Tongue (tissue), 2 donors: ENCODE measurements around the gene POPDC2. TPM values are rescaled to one million over a fixed set of nuclear protein-coding genes. Genes with fewer than 3 reads are reported as not detected.
"Not testable (repeated sequence)": the region's sequence is repeated elsewhere in the genome, so short reads cannot be mapped to it uniquely, and the experiment has no call there.

Experiments
- DNase-seq: peaks from one replicate; pipeline ENCODE4 v3.0.0-alpha.2; 2015
- total RNA-seq: library from RNA; depleted of rRNA; stranded (reverse); fragments of >200 nt; gene quantifications from one replicate; pipeline ENCODE4 v1.2.3, GENCODE V29; 2014

Gene POPDC2, protein sequence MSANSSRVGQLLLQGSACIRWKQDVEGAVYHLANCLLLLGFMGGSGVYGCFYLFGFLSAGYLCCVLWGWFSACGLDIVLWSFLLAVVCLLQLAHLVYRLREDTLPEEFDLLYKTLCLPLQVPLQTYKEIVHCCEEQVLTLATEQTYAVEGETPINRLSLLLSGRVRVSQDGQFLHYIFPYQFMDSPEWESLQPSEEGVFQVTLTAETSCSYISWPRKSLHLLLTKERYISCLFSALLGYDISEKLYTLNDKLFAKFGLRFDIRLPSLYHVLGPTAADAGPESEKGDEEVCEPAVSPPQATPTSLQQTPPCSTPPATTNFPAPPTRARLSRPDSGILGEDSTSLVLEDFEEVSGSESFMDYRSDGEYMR
- total RNA-seq, result 38.7 TPM

DNA sequence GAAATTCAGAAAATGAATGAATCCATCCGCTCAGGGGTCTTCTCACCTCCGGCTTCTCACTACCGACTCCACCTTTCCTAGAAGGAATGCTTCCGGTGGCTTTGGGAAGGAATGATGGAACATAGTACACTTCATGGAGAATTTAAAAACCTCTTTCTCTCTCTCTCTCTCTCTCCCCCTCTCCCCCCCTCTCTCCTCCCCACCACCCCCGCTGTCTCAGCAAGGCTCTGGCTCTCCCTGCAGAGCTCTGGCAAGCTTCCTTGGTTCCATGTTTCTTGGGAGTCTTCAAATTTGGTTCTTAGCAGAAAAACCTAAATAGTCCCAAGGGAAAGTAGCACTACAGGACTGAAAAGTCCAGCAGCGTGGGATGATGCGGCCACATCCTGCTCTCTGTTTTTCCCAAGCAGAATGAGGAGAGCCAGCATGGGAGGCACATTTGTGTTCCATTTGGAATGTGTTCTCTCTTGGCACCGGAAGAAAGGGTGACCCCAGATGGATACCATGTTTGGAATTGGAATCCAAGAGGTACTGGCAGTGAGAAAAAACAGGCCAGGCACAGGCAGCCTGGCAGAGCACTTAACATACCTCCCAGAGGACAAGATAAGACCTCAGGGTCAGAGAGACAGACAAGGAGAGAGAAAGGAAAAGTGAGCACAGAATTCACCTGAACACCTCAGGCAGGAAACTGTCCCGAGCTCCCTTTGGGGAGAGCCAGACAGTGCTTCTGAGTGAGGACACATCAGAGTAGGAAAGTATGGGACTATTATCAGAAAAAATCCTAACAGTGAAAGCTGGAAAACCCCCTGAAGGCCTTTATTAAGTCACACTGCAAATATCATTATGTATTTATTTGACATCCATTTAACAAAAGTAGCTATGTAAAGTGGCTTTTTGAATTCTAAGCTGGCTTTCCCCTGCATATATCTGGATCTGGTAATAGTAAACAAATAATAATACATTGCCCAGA, at the start of gene POPDC2:
TSS of gene POPDC2 (minus strand) at position 116 of the 967 bp plus-strand sequence. CDS start 166 bp downstream, outside the sequence.
- DNase-seq, result peak; percentile 51

DNA sequence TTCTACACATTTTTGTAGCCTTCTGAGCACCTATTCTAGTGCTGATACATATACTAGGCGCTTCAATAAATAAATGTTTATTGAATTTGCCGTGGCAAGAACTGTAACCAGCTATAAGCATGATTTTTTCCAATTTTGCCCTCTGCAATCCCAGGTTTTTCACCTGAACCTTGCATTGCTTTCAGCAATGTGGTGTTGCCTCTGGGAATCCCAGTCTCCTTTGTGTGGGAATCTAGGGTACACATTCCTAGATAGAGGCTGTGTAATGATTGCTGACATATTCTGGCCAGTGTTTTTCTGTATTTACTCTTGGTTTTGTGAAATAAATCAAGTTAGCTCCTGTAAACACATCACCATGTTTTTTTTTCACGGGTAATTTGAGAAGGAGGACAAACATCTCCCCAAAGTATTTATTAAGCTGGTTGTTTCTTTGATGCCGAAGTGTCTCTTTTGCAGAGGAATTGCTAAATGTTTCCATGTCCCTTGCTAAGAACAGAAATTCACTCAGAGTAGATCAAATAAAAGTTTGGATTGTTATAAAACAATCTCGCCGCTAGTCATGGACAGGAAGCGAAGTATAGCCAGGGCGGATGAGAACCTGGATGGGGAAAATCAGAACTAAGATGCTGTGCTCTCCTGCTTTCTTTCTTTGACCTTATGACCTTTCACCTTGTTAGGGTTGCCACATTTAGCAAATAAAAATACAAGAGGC, 43.6 kb upstream of the POPDC2 start:
- peak; percentile 3 for DNase-seq

DNA sequence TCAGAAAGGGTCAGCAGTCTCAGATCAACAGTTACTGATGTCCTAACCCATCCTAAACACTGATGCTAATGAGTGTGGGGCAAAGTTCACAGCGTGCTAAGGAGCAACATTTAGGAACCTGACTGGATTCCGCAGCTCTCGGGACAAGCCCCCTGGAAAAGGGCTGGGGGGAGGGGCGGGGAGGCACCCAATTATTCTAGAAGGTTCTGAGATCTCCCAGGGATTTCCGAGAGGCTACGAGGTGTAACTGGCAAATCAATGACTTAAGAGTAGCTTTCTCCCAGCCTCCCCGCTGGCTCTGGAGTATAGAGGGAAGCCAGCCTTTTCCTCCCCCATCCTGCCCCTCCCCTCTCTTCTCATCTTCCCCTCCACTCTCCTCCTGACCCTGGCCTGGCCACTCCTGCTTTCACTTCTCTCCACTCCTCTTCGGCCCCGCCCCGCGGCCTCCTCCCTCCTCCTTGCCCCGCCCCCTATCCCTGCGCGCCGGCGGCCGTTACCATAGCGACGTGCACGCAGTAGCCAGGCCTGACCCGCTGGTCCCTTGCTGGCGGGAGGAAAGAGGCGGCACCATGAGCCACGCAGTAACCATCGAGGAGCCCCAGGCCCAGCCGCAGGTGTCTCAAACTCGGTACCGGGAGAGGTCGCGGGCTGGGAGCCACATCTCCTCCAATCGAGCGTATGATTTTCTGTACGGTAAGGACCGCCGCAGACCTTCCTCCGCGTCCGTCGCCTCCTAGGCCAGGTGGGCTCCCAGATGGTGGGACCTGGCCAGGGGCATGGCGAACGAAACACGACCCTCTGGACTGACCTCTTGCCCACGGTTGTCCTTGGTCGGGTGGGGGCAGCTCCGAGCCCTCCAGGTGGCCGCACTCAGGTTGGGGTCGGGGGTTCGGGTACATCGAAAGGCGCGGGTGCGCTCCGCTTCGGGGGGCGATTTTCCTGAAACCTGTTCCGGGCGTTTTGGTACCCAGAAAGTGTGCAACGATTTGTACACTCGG, 42.4 kb upstream of the POPDC2 start, which contains the start of gene CFAP91:
TSS of gene CFAP91 (plus strand) at position 493 of the 998 bp plus-strand sequence. CDS start at position 570, 77 bp downstream.
- DNase-seq, result peak; percentile 95

DNA sequence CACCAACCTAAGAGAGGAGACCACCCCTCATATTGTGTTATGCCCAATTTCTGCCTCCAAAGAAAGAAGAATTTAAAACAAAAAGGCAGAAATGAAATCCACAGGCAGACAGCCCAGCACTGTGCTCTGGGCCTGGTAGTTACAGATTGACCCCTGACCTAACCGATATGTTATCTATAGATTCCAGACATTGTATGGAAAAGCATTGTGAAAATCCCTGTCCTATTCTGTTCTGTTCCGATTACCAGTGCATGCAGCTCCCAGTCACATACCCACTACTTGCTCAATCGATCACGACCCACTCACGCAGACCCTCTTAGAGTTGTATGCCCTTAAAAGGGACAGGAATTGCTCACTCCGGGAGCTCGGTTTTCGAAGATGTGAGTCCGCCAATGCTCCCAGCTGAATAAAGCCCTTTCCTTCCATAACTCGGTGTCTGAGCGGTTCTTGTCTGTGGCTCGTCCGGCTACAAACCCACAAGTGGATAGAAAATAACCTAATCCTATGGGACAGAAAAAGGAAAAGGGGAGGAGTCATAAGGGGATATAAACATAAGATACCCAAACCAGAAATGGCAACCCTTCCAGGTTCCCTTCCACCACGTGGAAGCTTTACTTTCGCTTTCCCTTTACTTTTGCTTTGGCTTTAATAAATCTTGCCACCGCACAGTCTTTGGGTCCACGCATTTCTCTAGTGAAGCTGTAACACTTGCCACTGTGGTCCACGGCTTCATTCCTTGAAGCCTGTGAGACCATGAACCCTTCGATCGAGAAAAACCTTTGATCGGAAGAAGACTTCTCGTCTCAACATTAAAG, 40.7 kb upstream of the POPDC2 start:
- DNase-seq, result no peak

DNA sequence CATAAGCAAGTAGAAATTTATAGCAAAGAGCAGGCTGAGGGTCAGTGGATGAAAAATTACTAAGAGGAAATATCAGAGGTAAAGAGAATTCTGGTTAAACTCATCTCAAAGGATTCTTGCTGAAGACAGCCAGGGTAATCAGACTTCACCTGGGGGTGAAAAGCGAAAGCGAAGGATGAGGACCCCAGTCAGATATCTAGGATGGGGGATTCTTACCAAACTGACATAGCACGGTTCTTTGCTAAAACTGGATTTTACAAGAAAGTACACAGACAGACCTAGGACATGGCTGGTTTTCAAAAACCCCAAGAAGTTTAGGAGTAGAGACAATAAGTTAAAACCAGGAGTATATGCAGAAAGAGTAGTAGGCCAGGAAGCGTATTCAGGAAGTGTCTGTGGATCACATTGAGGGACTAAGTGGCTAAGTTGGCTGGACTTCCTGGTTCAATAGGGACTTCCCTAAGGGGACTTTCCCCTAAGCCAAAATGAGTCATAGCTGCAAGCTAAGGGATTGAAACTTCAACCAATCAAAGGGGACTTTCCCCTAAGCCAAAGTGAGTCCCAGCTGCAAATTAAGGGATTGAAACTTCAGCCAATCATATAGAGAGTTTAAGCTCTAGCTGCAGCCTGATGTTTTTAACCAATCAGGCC, 40.0 kb upstream of the POPDC2 start:
- DNase-seq, result no peak

DNA sequence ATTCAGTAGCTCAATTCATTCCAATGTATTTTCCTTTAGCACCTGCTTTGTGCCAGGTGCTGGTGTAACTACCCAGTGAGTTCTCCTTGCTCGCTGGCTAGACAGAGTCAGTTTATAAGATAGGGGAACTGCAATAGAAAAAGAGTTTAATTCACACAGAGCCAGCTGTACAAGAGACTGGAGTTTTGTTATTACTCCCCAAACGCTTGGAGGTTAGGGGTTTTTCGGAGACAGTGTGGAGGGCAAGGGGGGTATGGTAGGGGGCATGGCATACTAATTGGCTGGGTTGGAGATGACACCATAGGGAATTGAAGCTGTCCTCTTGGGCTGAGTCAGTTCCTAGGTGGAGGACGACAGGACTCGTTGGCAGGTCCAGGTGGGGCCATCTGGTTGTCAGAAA, 37.0 kb upstream of the POPDC2 start:
- no peak for DNase-seq

DNA sequence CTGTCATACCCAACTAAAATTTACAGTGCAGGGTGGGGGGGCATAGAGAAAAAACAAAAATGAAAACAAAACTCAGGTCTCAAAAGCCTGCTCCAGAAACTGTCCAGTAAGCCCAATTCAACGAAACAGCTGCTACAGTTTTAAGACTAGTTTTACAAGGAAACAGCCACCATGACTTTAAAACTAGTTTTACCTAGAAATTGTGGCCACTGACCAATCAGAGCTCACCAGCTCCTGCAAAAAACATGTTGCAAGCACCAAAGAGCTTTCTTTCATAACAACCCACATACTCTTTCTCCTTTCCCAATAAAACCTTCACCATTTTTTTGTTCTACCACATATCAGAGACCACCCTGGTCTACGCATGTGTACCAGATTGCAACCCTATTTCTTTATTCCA, 35.1 kb upstream of the POPDC2 start:
- no peak for DNase-seq

DNA sequence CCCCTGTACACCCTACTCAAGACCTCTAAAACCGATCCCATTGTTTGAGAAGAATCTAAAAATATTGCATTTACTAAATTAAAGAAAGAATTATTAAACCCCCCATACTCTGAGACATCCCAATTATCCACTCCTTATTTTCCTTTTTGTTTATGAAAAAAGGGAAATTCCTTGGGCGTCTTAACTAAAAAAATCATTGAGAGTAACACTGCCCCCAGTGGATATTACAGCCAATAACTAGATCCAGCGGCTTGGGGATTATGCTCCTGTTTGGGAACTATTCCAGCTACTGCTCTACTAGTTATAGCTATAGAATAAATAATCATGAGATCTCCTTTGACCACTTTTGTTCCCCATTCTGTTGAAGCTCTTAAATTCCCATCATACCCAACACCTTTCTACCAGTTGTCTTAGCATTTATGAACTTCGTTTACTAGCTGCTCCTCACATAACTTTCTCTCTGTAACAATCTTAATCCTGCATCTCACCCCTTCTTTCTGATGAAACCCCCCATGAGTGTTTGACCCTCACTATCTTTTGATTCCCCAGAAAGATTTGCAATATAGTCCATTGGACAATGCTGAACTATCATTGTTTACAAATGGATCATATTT, 29.8 kb upstream of the POPDC2 start:
- no peak for DNase-seq

DNA sequence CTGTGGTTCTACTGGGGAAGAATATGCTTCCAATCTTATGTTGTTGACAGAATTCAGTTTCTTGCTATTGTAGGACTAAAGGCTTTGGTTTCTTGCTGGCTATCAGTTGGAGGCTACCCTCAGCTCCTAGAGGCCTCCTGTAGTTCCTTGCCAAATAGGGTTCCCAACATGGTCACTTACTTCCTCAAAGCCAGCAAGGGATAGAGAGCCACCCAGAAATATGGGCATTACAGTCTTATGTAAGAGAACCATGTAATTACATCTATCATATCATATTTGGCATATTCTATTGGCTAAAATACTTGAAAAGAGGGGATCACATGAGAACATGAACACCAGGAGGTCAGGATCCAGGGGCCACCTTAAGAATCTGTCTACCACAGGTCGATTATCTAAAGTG, 23.0 kb upstream of the POPDC2 start:
- DNase-seq, result no peak

DNA sequence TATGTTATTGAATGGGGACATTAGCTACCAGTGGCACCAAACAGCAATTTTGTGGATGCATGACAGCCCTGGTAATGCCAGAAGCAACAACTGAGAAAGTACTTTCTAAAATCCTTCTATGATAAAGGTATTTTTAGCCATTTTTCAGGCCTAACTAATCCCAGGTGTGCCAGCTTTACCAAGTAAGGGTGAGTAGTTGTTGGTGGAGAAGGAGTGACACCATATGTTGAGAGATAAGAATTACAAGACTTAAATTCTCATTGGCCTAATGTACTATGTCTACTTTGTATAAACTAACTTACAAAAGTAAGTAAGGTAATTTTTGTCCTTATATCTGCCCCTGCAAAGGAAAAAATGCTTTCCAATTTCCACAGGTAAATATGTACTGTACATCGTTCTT, 20.9 kb upstream of the POPDC2 start:
- DNase-seq, result peak; percentile 46

DNA sequence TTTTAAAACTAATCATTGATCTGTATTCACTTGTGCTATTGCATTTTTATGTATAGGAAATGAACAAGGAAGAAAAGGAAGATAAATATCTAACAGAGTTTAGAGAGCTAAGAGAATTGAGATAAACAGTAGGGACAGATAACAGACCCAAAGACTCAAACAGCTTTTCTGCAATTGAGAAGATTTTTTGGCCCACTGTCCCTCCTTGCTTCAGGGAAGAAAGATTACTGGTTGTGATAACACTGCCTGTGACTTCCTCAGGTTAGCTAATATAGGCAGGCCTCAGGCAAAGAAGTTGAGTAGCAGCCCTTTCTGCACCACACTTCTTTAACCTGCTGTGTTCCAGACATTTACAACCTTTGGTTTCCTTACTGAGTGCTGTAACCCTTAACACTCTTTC, 19.5 kb upstream of the POPDC2 start:
- DNase-seq, result no peak

DNA sequence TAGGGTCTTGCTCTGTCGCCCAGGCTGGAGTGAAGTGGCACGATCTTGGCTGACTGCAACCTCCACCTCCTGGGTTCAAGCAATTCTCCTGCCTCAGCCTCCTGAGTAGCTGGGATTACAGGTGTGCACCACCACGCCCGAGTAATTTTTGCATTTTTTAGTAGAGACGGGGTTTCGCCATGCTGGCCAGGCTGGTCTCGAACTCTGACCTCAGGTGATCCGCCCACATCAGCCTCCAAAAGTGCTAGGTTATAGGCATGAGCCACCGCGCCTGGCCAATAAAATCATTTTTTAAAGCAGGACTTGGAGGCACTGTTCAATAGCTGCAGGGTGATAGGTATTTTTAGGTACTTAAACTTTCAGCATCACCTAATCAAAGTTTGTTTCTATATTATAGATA, 17.8 kb upstream of the POPDC2 start:
- not testable (repeated sequence) for DNase-seq

DNA sequence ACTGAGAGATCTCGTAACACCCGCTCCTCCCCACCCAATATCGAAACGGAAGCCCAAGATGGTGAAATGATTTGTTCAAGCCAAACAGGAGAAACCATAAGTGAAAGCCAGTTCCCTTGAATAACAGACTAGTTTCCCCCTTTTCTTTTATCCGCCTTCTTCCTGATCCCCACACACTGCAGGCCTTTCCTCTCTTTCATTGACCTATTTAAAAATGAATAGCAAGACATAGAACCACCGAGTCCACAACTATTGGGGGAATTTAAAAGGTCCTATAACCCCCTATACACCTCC, 17.2 kb upstream of the POPDC2 start:
- no peak for DNase-seq

DNA sequence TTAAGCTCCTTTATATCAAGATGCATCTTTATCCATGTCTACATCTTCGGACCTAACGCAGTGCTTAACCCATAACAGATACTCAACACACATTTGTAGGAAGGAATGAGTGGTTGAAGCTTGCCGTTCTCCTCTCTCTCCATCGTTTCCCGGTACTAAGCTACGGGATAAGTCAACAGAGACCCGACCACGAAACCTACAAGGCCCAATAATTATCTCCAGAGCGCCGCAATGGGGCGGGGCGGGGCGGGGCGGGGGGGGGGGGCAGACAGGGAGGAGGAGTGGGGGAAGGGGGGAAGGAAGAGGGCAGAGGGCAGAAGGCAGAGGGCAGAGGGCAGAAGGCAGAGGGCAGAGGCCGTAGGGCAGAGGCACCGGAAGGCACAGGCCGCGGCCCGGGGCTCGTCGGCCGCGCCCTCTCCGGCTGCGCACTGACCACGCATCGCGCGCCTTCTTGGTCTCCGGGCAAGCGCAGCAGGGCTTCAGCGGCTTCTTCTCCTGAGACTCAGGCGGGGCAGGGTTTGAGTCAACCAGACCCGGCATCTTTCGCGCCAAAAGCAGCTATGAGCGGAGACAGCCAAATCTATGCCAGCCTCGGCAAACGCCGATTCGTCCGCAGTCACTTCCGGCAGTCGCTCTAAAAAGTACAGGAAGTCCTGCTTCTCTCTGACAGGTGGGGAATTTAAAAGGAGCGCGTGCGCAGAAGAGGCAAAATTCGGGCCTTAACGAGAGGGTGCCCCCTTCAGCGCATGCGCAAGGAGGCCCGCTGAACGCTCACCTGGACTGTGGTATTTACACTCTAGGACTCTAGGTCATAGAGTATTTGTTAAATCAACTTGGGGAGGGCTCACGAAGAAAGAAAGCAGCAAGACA, 16.6 kb upstream of the POPDC2 start, which contains the start of gene COX17:
TSS of gene COX17 (minus strand) at position 636 of the 870 bp plus-strand sequence. CDS start at position 540, 96 bp downstream.
- DNase-seq, result peak; percentile 99

DNA sequence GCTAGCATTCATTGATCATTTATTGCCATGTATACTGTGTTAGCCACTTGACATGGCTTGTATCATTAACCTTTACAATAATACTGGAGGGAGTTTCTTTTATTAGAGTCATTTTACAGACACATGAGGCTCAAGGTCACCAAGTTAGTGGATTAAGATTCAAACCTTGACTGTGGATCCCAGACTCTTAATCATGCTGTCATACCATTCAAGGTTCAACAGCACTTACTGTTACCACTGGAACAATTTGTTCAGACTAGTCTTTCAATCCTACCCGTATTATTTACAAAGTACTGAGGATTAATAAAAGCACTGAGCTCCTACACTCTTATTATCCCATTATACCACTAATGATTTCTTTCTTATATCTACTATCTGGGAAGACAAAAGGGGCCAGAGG, 15.6 kb upstream of the POPDC2 start:
- no peak for DNase-seq

DNA sequence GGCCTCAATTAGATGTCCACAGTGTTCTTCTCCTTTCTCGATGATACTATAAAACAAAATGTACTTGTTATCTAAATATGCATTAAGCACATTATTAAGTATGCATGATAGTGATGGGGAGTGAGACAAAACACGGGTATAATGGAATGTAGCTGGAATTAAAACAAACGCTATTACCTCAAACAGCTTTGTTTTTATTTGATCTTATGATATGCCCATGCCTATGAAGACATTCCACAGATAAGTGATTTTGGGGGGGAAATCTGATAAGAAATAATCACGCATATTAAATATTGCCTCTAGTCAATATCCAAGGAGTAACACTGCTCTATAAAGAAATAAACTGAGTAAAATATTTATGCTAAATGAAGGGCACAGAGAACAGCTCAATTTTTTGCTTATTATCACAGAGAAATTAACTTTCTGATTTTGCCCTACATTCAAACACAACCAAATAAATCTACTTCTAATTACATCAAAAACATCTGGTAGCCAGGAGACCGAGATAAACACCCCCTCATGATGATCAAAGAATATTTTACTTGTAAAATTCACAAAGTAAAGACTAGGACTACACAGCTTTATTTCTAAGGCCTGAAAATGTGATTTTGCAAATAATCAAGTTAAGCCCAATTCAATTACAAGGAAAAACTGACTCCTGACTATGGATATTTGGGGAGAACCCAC, 14.9 kb upstream of the POPDC2 start:
- no peak for DNase-seq

DNA sequence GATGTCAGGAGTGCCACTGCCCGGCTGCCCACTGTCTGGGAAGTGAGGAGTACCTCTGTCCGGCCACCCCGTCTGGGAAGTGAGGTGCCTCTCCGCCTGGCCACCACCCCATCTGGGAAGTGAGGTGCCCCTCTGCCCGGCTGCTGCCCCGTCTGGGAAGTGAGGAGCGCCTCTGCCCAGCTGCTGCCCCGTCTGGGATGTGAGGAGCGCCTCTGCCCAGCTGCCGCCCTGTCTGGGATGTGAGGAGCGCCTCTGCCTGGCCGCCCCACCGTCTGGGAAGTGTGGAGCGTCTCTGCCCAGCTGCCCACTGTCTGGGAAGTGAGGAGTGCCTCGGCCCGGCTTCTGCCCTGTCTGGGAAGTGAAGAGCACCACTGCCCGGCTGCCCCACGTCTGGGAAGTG, 13.5 kb upstream of the POPDC2 start:
- no peak for DNase-seq

DNA sequence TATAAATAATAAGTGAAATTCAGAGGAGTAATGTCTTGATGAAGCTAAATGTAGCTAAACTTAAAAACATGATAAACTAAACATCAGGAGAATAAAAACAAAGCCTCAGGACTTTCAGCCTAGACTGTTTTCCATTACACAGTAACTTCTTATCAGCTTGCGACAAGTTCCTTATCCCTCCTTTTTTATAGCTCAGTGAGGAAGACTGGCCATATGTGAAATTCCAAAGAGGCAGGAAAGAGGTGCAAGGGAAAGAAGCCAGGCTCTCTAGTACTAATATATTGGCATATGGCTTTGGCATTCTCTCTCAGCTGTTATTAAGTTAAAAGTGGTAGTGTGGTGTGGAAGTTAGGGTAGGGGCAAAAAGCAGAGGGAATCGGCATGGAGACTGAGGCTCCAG, 12.4 kb upstream of the POPDC2 start:
- no peak for DNase-seq
